Measurements from ENCODE around the gene RNF138. TPM values are rescaled to one million over a fixed set of nuclear protein-coding genes. Genes with fewer than 3 reads are reported as not detected.
A peak's percentile ranks its signal among the peaks of the same experiment; 100 is the strongest.

RNF138 gene
- total and polyA plus RNA-seq, 2 experiments from 2014 or later = 58.0 to 89.6 TPM

- TF ChIP-seq ZNF462 (CRISPR knock-in tag; IDR thresholded peaks at IDR 0.05) = no peak
Measured at GRCh38 chr18:32173654-32174053, 82.0 kb downstream of the RNF138 start (continued).

- Histone ChIP-seq H3K27ac (ENCODE audit: low read depth) (no peak overlapping the region), H3K4me1 (ENCODE audit: insufficient read depth) (no peaks in the 10 kb centered on the region), H3F3A (replicated peaks; ENCODE audit: low read depth) (no peaks in the 10 kb centered on the region), H3K4me2 (no peak overlapping the region), H3K27me3 (ENCODE audit: insufficient read depth) (no peaks in the 10 kb centered on the region), H3K79me2 (replicated peaks; ENCODE audit: insufficient read depth) (no peaks in the 10 kb centered on the region), H2AFZ (no peak overlapping the region), H3K36me3 (ENCODE audit: insufficient read depth) (no peaks in the 10 kb centered on the region), H3K9me2 (ENCODE audit: insufficient read depth) (no peaks in the 10 kb centered on the region), H3K4me3 (no peak overlapping the region), H4K20me1 (replicated peaks; ENCODE audit: insufficient read depth) (no peaks in the 10 kb centered on the region)
- TF ChIP-seq JUNB (IDR thresholded peaks at IDR 0.05; ENCODE audit: unreplicated experiment) (no peak), CTCF (conservative IDR thresholded peaks at IDR 0.05; ENCODE audit: low read depth in 2 of 2) (peak in 1 of 2 experiments; percentile 22; a peak in 1 of 4 replicates)
- DNase-seq (ENCODE audit: low spot score) (peak; percentile 23), ATAC-seq (no peak; the same call in 2 of the 3 replicates)
- Mint-ChIP-seq H3K36me3 (ENCODE audit: low read depth) (no peaks in the 10 kb centered on the region), H3K9me3 (no peaks in the 10 kb centered on the region), H3K4me3 (no peak overlapping the region), H3K27ac (no peak overlapping the region), H3K27me3 (ENCODE audit: insufficient read depth, low read depth, poor library complexity) (peaks cover 5% of the 10 kb centered on the region), H3K4me1 (no peaks in the 10 kb centered on the region)
Measured at GRCh38 chr18:32174719-32175118, 83.0 kb downstream of the RNF138 start.

Data from GM23338 (cell line).